ENCODE measurements around the gene SEC63. TPM values are rescaled to one million over a fixed set of nuclear protein-coding genes. Genes with fewer than 3 reads are reported as not detected.
"Not testable (repeated sequence)": the region's sequence is repeated elsewhere in the genome, so short reads cannot be mapped to it uniquely, and the experiment has no call there.

SEC63 gene
- total RNA-seq, 1 donor from 2014 or later = 135 TPM

DNA sequence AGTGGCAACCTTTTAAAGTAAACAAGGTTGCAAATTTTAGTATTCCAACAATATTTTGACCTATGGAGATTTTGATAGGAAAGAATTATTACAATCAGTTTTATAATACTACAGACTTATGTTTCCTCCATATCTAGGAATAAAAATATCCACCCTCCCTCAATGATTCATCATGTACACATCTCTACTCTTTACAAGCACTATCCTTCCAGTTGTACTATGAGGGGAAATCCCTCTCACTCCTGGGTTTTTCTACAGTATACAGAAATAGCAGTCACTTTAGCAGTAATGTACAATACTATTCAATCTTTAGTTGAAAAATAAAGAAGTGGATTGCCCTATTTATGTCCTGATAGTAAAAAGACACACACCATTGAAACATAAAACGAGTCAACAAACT is 87.6 kb downstream of the SEC63 start:
- ATAC-seq = no peak
- no peak for DNase-seq (ENCODE audit: low spot score)
- intact Hi-C loops (cut with DNase I) = no loop called here

DNA sequence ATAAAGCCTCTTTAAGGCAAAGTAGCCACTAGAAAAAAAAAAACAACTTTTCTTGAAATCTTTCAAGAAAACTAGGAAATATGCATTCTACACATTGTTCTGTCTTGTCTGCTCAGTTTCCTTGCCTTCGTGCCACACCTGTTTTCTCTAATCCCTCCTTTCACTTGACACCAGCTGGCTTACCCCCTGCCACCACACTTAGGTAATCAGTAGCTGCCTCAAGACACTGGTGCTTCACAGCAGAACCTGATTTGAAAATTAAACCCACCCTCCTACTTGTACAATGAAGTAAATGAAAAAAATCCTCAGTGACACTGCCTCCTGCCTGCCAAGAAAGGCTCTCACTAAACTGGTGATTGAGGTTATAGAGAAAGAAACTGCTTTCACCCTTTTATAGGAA is 88.1 kb downstream of the SEC63 start:
- intact Hi-C loops (cut with DNase I) = no loop called here
- ATAC-seq = no peak

DNA sequence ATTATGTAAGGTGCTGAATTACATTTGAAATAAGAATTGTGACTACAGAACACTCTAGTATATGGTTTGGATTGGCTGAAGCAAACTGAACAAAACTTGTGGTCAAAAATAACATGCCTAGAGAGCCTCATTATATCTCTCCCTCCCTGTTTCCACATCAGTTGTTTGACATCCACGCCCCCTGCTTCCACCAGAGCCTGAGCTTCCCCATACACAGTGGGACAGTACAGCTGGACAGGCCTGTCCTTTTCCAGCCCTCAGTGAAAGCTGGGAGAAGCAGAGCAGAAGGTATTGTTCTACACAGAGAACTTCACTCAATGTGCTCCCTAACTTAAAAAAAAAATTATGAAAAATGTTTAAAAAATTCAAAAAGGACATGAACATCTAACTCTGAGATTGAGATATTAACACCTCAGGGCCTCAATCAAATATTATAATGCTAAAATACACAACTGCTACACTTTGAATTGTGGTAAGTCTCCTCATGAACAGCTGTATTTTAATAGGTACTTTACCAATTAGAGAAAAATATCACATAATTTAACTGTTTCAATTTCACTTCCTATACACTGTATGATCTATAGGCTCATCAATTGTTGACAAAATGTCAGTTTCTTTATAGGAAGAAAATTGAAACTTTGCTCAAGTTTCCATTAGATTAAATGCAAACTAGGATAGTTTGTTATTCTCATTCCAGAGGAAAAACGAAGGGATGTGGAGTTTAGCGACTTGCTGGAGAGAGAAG is 89.0 kb downstream of the SEC63 start:
- intact Hi-C loops (cut with DNase I) = no loop called here
- ATAC-seq (no peak), DNase-seq (ENCODE audit: low spot score) (no peak)

More for the DNA sequence above, 88.1 kb downstream of the SEC63 start:
- no peak for DNase-seq (ENCODE audit: low spot score)

DNA sequence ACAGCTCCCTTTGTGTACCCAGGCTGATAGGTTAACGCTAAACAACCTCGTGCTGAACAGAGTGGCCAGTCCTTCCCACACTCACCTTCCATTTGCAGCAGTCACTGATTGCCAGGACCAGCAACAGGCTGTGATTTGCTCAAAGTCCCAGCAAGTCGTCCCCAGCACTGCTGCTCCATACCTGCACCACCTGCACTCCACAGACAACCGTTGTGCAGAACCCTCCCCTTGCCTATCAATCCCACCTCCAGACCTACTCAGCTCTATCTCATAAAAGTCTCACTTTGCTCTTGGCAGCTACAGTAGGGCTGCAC is 90.7 kb downstream of the SEC63 start:
- DNase-seq (ENCODE audit: low spot score) (no peak), ATAC-seq (peak; percentile 28)
- intact Hi-C loops (cut with DNase I) = no loop called here

DNA sequence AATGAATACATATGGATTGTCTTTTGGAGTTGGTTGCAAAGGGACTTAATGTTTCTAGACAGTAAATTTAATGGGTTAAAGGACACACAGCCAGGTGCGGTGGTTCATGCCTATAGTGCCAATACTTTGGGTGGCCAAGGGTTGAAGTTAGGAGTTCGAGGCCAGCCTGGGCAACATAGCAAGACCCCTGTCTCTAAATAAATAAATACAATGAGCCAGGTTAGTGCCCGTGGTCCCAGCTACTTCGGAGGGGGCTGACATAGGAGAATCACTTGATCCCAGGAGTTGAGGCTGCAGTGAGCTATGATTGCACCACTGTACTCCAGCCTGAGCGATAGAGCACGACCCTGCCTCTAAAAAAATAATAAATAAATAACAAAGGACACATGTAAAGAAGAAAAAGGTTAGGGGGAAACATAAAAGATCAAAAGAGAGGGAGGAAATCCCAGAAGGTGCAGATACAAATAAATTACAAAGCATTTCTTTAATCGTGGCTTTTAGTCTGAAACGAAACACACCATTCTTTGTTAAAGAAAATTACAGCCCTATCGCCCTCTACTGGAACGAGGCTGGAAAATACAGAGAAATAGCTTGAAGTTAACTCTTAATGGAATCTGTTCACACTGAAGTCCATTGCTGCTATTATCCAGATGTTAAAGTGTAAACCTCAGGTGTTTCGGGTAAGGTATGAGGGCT is 91.3 kb downstream of the SEC63 start:
- ATAC-seq (peak; percentile 38), DNase-seq (ENCODE audit: low spot score) (no peak)
- intact Hi-C loops (cut with DNase I) = no loop called here

DNA sequence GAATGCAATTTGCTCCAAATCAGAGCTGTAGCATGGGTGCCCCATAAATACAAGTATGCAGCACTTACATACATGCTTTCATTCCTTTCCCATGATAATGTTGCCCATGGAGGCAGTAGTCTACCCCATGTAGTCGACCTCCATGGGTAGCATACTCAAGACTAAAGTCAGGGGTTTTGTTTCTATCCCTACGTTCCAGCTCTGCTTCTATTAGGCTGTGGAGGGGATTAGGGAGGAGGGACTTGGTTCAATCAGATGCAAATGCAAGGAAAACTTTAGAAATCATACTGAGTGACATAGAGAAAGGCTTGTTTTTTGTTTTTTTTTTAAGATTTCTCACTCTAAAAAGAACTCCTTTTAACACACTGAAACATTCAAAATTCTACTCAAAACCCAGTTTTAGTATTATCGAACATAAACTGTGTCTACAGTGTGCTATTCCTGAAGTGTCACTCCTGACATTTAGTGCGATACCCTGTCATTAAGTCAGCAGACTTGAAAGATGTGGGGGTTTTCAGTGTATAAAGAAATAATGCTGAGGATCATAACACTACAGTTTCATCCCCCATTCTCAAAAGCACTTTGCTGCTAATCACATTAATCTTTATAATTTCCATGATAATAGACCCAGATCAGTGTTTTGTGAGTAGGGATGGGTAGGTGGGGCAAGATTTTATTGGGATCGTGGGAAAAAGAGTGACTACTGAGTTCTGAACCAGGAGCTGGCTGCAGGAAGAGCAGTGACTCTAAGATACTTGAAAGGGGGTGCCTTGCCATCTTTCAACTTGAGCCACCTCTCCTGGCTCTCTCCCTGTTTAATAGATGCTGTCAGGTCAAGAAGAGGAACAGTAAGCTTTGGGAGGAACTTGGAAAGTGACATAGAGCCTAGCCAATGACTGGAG is 93.5 kb downstream of the SEC63 start:
- no peak for ATAC-seq
- intact Hi-C loops (cut with DNase I) = no loop called here
- DNase-seq (ENCODE audit: low spot score) = no peak

DNA sequence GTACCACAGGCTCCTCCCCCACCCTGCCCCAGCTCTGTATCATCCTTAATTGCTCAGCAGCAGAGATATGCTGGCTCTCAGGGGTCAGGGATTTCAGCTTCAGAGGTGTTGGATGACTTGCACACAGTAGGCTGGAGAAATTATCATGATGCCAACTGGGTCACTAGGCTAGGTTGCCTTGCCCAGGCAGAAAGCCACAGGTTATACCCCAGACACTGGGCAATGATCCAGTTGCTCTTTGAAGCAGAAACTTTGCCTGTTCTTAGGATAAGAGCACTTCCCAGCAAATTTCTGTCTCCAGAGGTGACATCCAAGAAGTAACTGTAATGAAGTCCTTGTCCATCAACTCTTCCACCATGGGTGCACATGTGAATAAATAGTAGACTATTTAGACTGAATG is 95.6 kb downstream of the SEC63 start:
- ATAC-seq (no peak), DNase-seq (ENCODE audit: low spot score) (no peak)
- intact Hi-C loops (cut with DNase I) = no loop called here

DNA sequence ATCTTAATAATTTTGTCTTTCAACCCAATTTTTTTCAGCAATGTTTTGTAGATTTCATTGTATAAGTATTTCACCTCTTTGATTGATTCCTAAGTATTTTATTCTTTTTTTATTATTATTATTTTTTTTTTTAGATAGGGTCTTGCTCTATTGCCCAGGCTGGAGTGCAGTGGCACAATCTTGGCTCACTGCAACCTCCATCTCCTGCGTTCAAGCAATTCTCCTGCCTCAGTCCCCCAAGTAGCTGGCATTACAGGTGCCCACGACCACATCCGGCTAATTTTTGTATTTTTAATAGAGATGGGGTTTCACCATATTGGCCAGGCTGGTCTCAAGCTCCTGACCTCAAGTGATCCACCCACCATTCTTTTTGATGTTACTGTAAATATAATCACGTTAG is 97.0 kb downstream of the SEC63 start:
- intact Hi-C loops (cut with DNase I); DNase-seq (ENCODE audit: low spot score); ATAC-seq: not testable (repeated sequence)

DNA sequence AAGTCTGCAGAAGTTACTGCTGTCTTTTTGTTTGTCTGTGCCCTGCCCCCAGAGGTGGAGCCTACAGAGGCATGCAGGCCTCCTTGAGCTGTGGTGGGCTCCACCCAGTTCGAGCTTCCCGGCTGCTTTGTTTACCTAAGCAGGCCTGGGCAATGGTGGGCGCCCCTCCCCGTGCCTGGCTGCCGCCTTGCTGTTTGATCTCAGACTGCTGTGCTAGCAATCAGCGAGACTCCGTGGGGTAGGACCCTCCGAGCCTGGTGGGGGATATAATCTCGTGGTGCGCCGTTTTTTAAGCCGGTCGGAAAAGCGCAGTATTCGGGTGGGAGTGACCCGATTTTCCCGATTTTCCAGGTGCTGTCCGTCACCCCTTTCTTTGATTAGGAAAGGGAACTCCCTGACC is 97.9 kb downstream of the SEC63 start:
- DNase-seq (ENCODE audit: low spot score); intact Hi-C loops (cut with DNase I); ATAC-seq: not testable (repeated sequence)

DNA sequence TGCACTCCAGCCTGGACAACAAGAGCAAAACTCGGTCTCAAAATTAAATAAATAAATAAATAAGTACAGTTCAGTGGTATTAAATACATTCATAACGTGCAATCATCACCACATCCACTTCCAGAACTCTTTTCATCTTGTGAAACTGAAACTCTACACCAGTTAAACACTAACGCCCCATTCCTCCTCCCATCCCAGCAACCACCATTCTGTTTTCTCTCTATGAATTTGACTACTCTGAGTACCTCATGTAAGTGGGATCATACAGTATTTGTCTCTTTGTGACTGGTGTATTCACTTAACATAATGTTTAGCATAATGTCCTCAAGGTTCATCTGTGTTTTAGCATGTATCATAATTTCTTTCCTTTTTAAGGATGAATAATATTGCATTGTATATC is 104.8 kb downstream of the SEC63 start:
- intact Hi-C loops (cut with DNase I) = no loop called here
- ATAC-seq = no peak
- no peak for DNase-seq (ENCODE audit: low spot score)

DNA sequence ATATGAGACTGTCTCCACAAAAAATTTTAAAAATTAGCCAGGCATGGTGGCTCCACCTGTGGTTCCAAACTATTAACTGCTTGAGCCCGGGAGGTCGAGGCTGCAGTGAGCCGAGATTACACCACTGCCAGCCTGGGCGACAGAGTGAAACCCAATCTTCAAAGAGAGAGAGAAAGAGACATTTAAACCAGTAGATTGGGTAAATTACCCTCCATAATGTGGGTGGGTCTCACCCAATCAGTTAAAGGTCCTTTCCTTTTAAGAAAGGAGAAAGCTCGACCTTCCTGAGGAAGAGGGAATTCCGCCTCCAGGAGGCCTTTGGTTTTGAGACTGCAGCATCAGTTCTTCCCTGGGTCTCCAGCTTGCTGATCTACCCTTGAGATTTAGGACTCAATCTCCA is 108.7 kb downstream of the SEC63 start:
- DNase-seq (ENCODE audit: low spot score) (no peak), ATAC-seq (no peak)
- intact Hi-C loops (cut with DNase I) = no loop called here

DNA sequence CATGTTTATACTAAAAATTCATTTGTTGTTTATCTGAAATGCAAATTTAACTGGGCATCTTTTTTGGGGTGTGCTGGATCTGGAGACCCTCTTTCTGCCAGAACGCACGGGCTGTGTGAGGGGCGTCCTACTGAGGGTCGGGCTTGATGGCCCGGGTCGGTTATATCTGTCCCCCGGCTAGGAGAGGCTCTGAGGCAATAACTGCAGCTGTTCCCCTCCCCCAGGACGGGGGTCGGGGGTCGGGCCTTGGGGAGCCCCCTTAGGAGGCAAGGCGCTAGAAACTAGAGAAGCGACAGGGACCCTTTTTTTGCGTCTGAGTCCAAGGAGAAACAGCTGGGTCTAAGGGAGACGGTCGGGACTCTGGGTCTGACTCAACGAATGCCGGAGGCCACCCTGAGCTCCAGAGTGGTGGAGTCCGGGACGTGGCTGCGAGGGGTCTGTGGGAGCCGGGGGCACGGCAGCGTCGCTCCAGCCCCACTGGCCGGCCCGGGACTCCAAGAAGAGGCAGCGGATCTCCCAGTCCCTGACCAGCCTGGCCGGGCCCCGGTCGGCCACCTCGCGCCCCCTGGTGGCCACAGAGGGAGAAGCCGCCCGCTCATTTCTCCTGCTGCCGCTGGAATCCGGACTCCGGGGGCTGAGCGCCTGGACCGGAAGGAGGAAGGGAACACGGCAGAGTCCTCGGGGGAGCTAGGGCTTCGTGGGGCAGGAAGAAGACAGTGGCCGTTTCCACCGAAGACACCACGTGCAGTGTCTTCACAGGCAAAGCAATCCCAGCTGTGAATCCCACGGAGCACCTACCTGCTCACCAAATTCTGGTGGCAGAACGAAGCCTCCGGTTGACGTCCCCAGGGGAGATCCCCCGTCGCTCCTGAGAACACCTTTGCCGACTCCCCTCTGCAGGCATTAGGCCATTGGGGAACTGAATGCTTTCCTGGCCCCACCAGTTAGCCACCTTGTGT is 109.9 kb downstream of the SEC63 start:
- ATAC-seq (peak; percentile 97), DNase-seq (ENCODE audit: low spot score) (peak; percentile 93)
- intact Hi-C loops (cut with DNase I) = no loop called here

DNA sequence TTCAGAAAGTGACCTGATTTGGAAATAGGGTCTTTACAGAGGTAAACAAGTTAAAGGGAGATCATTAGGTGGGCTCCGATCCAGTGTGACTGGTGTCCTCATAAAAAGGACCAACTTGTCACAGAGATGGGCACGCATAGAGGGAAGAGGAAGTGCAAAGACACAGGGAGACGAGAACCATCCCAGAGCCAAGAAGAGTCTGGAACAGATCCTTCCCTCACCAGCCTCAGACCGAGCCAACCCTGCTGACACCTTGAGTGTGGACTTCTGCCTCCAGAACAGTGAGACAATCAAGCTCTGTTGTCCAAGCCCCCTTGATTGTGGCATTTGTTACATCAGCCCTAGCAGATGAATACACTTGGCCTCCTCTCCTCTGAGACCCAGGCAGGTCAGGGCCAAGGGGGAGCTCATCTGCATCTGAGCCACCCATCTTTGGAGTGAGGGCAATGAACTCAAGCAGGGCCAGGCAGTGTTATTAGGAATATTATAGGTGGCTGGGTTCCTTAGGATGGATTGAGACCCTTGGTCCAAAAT is 111.7 kb downstream of the SEC63 start:
- no peak for DNase-seq (ENCODE audit: low spot score)
- intact Hi-C loops (cut with DNase I) = no loop called here
- ATAC-seq = no peak

DNA sequence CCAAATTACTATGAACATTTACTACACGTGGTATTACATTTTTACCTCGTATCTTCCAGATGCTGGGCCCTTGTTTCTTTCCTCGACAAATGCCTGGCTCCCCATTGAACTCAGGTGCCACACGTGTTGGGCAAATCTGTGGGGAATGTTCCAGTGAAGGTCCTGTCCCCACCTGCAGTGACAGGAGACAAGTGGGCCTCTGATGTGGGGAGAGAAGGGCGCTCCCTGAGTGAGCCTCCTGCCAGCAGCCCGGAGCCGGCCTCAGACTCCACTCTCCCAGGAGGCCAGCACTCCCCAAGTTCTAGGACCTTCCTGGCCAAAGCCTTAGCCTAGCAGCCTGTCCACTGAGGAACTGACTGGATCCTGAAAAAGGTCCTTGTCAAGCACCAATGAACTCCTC is 112.2 kb downstream of the SEC63 start:
- DNase-seq (ENCODE audit: low spot score) = no peak
- intact Hi-C loops (cut with DNase I) = no loop called here
- no peak for ATAC-seq

DNA sequence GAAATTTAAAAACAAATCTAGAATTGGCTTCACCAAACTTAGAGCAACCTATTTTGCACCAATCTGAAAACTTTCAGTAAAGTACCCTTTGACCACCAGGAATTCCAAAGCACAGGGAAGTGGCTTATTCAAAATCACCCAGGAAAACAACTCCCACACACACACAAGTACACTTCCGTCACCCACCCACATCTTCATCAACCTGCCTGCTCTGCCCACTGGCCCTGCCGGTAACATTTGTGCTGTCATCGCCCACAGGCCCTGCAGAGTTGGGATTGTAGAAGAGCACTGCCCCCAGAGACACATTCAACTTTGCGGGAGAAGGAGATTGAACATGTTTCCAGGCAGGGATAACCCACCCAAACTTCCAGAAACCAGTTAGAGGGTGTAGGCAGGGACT is 114.6 kb downstream of the SEC63 start:
- ATAC-seq (no peak), DNase-seq (ENCODE audit: low spot score) (no peak)
- intact Hi-C loops (cut with DNase I) = no loop called here

DNA sequence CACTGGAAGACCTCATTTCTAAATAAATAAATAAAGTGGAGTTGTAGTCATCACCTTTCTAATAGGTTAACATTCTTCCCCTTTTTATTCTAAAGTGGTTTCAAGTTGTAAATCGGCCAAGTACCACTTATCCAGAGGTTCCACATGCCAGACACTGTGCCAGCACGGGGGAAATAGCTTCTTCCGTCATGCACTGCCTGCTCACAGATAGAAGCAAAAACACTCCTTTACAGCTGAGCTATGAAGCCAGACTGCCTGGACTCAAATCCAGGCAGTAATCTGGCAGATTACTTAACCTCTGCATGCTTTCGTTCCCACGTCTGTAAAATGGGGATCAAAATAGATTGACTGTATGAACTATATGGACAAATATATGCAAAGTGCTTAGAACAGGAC is 116.7 kb downstream of the SEC63 start:
- intact Hi-C loops (cut with DNase I) = no loop called here
- DNase-seq (ENCODE audit: low spot score) = no peak
- no peak for ATAC-seq

DNA sequence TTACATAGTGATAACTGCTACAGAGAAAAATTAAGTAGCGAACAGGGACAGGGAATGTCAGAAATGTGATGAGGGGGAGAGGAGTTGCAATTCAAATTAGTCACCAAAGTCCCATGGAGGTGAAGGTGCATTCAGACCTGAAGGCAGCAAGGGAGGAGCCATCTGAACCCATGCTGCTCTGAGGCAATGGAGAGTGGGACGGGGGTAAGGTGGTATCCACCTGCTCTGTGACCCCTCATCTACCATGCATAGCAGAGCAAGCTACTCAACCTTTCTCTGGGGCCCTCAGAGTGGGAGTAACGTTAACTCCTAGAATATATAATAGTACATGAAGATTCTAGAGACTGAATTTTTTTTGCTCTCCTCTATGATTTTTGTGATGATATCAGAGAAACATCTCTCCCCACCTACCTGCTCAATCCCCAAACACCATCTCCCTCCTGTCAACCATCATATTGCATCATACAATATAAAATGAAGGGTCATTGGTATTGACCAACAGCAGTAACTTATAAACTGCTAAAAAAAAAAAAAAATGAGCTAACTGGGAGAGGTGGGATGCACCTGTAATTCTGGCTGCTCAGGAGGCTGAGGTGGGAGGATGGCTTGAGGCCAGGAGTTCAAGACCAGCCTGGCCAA is 117.3 kb downstream of the SEC63 start:
- intact Hi-C loops (cut with DNase I) = no loop called here
- no peak for ATAC-seq
- DNase-seq (ENCODE audit: low spot score) = no peak

DNA sequence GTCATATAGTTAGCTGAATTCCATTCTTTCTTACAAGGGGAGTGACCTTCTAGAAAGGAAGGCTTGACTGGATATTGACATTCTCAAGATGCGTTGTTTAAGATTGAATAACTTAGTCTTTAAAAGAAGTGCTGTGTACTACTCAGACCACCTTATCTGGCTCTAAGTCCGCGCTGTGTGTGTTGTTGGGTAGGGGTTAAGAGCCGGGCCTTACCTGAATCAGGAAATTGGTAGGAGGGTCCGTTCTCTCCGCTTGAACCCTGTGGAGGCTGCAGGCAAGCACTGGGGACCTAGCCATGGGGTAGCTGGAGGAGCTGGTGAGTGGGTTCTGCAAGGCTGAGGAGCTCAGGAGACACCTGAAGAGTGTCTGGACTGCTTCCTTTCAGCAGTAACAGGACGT is 124.9 kb downstream of the SEC63 start:
- ATAC-seq (no peak), DNase-seq (ENCODE audit: low spot score) (no peak)
- intact Hi-C loops (cut with DNase I) = no loop called here
